GM12874 (cell line): ENCODE measurements around the gene PRR32.

Experiments used
- CTCF ChIP-seq: IDR thresholded peaks from 2 replicates; pipeline ENCODE4 v1.5.1; 2011; ENCODE audit warnings: low read depth, mild to moderate bottlenecking, control low read depth, low read length, moderate library complexity; ENCODE audit not compliant: insufficient read depth

Gene PRR32

GRCh38 chrX:126825566-126826193 is 6.2 kb downstream of the PRR32 start:
- TF ChIP-seq CTCF: no peak

DNA sequence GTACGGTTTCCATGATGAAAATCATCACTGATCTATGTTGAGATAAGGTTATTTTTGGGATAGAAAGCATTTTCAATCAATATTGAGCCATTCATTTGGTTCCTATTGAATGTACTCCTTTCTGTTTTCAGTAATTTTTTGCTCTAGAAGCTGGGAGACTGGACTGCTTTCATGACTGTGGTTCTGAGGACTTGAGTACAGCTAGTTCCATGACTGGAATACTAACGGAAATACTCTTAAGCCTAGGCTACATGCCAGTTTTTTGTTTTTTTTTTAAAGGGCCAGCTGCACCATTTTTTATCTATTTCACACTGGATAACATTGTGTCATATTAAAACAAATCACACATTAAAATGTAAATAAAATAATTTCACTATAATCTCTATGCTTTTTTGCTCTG is 16.7 kb downstream of the PRR32 start:
- TF ChIP-seq CTCF: no peak

- no peak for TF ChIP-seq CTCF
These were observed 27.6 kb downstream of the PRR32 start for GRCh38 chrX:126847143-126847542.

GRCh38 chrX:126855839-126856524 is 36.5 kb downstream of the PRR32 start:
- TF ChIP-seq CTCF: no peak
